Pulmonary artery endothelial cell (primary cell): ENCODE data around the gene TPD52L2. TPM values are rescaled to one million over a fixed set of nuclear protein-coding genes. Genes with fewer than 3 reads are reported as not detected.
"Not testable (repeated sequence)": the region's sequence is repeated elsewhere in the genome, so short reads cannot be mapped to it uniquely, and the experiment has no call there.

Source experiments
- DNase-seq: peaks from one replicate; pipeline ENCODE4 v3.0.0-alpha.2; 2011; ENCODE audit warnings: low read depth, low spot score
- total RNA-seq: library from RNA; depleted of rRNA; stranded (reverse); fragments of >200 nt; gene quantifications from 2 replicates; pipeline ENCODE4 v1.2.3, GENCODE V29; 2014

TPD52L2 gene
- total RNA-seq, 1 donor from 2014 or later, result 139 TPM

- peak; percentile 68 for DNase-seq
These were observed 29.8 kb upstream of the TPD52L2 start for GRCh38 chr20:63835021-63835858.

- no peak for DNase-seq
These were observed 28.4 kb upstream of the TPD52L2 start for GRCh38 chr20:63836458-63837344.

DNA sequence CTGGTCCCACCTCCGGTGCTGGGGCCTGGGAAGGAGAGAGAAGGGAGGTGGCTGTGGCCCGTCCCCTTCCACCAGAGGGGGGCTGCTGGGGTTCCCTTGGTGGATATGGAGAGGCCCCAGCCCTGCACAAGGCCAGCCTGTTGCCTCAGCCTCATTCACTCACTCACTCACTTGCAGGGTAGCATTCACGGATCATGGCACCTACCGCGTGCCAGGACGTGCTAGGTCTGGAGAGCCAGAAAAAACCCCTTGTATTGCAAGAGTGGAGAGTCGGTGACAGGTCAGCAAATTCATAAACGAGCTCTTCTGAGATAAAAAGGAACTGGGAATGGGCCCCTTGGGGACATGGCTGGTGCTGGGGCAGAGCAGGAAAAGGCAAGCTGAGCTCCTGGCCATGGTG, 27.6 kb upstream of the TPD52L2 start:
- no peak for DNase-seq

DNA sequence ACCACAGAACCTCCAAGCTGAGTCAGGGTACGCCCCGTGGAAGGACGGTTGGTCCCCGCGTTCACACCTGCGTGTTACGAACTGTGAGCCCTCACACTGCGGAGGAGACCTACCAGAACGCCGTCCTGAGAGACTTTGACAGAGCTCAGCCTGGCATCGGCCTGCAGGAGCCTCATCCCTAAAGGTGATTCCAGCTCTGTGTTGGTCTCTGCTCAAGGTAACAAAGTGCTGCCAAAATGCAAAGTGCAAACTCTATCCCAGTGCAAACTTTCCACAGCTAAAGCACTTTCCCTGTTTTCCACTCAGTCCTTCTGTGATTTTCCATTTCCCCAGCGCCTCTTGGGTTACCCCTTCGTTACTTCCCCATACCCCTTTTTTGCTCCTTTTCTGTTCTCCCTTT, 25.4 kb upstream of the TPD52L2 start:
- no peak for DNase-seq

- DNase-seq, result no peak
These were observed 24.7 kb upstream of the TPD52L2 start for GRCh38 chr20:63840405-63840828.

- no peak for DNase-seq
These were observed 22.8 kb upstream of the TPD52L2 start for GRCh38 chr20:63842258-63842657.

DNA sequence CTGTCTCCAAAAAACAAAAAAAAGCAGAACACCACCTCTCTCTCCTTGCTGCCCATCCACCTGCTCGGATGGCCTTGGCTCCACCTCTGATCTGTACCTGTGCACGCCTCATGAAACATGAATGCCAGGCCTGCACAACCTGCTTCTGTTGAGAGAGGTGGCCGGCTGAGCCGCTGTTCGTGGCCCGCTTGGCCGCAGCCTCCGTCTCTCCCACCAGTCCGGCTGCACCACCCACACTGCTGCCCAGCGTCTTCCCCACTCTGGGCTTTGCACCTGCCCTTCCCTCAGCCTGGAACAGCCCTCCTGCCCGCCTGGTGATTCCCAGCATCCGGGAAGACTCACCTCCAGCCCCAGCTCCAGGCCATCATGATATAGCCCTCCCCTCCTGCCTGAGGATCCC, 21.8 kb upstream of the TPD52L2 start:
- DNase-seq, result no peak

DNA sequence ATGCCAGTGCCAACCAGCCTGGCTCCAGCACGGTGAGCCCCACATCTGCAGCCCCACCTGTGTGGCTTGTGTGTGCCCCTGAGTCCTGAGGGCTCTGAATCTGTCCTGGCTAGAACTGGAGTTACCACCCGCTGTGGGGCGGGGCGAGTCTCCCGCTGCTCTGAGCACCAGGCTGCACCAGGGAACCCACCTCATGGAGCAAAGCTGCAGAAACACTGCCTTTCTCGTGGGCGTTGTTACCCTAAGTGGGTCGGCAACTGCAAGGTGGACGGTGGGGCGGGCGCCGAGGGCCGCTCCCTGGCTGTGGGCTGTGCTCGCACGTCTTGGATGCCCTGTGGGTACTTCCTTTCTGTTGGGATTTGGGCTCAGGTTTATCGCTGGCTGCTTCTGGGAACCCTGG, 21.3 kb upstream of the TPD52L2 start:
- no peak for DNase-seq

DNA sequence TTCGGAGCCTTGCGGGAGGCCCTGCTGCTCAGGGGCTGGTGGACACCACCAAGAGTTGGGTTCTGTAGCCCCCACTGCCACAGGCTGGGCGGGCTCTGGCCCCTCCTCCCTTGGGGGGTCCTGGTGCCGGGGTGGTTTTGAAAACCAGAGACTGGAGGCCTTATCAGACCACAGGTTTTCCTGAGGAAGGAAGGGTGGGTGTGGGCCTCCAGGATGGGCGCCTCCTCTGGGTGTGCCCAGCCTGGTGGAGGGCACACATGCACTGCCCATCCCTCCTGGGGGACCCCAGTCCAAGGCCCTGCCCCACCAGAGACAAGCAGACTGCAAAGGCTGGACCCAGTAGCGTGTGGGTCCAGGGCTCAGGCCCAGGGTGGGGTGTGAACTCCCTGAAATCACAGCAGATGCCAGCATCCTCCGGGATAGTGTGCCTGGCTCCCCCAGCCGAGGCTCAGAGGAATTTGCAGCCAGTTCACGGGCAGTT, 20.5 kb upstream of the TPD52L2 start:
- DNase-seq, result no peak

- no peak for DNase-seq
These were observed 18.8 kb upstream of the TPD52L2 start for GRCh38 chr20:63846128-63846771.

DNA sequence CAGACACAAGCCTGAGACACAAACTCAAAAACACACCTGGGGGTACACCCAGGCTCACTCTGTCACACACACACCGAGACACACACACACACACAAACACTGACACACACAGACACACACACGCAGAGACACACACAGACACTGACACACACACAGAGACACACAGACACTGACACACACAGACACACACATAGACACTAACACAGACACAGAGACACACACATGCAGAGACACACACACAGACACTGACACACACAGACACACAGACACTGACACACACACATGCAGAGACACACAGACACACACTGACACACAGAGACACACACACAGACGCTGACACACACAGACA, 18.2 kb upstream of the TPD52L2 start:
- DNase-seq, result no peak

DNA sequence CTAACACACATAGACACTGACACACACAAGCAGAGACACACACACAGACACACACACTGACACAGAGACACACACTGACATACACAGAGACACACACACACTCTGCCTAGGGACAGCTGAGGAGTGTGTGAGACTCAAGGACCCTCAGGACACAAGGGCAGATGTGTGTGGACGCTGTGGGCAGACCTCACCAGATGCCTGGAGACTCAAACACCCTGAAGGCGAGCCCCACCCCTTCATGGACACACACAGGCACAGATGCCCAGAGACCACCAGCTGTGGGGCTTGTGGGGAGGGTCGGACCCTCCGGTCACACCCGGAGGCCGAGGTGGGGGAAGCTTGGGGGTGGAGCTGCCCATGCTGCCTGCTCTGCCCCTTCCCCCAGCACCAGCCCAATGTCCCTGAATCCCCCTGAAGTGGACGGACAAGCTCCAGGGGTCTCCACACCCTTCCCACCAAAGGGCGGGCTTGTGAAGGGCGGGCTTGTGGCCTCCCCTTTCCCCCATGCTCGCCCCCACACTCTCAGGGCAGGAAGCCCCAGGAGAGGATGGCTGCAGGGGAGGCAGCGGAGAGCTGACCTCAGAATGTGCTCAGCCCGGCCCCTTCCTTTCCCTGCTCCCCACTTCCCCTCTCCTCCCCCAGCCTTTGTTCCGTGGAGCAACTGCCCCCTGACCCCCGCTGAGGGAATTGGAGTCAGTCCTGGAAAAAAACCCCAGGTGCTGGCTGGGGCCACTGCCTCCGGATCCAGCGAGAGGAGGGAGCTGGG, 17.6 kb upstream of the TPD52L2 start:
- no peak for DNase-seq

- no peak for DNase-seq
These were observed 16.8 kb upstream of the TPD52L2 start for GRCh38 chr20:63848003-63848911.

DNA sequence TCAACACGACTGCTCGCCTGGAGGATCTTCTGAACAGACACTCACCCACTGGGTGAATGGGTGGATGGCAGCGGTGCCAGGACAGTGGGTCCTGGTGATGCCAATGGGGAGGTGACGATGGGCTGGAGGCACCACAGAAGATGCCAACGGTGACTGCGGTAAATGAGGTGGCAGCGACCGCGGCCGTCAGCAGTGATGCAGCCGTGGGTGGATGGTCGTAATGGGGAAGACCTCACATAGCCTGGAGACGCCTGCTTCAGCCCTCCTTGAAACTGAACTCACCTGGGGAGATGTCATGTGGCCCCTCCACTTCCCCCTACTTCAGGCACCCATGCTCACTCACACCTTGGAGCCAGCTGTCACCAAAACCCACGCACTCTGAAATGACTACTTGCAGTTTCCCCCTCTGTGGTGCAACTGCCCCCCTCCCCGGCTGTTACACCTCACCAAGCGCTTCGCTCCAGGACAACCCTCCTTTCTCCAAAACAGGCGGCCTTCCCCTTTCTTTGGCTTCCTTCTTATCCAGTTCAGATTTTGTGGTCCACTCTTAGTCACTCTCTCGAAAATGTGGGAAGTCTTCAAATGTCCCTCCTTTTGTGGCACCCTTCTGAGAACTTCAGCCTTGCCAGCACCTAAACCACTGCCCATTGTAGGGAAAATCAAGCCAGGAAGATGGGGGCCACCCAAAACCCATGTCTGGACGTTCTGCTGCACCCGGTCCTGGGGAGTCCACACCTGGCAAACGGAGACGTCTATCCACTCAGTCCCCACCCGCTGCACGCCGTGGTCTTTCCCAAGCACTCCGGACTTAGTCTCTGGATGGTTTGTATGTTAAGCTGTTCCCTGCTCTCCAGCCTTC, 14.2 kb upstream of the TPD52L2 start:
- no peak for DNase-seq

- DNase-seq, result not testable (repeated sequence)
These were observed 13.5 kb upstream of the TPD52L2 start for GRCh38 chr20:63851548-63851943.

DNA sequence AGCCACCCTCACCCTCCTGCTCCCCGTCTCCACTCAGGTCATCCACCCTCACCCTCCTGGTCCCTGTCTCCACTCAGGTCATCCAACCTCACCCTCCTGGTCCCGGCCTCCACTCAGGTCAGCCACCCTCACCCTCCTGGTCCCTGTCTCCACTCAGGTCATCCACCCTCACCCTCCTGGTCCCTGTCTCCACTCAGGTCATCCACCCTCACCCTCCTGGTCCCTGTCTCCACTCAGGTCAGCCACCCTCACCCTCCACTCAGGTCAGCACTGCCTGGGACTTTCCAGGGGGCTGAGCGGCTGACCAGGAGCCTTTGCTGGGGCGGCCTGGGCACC, 11.4 kb upstream of the TPD52L2 start:
- not testable (repeated sequence) for DNase-seq

DNA sequence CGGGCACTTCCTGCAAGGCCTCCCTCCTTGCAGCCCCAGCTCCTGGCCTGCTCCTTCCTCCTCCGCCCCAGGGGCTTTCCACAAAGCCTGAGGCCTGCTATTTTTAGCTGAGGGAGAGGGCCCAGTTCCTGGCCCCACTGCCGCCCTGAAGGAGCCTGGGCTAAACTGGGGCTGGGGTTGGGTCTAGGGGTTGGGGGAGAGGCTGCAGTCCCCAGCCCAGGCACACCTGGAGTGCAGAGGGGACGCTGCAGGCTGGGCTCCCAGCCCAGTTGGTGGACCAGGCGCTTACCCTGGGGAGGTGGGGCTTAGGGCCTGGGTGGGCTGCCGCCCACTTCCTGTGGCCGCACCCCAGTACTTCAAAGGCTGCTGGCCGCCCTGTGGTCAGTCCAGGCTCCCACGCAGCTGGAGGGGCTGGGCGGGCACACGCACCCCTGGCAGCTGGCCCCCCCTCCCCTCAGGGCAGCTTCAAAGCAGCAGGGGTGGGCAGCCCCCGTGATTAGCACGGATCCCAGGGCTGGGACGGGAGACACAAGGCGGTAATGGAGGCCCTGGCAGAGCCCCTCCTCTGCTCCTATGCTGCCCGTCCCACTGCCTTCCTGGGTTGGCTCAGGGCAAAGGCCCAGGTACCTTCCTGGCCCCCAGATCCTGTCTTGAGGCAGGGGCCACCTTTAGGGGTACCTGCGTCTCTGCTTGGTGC, 10.9 kb upstream of the TPD52L2 start:
- no peak for DNase-seq

DNA sequence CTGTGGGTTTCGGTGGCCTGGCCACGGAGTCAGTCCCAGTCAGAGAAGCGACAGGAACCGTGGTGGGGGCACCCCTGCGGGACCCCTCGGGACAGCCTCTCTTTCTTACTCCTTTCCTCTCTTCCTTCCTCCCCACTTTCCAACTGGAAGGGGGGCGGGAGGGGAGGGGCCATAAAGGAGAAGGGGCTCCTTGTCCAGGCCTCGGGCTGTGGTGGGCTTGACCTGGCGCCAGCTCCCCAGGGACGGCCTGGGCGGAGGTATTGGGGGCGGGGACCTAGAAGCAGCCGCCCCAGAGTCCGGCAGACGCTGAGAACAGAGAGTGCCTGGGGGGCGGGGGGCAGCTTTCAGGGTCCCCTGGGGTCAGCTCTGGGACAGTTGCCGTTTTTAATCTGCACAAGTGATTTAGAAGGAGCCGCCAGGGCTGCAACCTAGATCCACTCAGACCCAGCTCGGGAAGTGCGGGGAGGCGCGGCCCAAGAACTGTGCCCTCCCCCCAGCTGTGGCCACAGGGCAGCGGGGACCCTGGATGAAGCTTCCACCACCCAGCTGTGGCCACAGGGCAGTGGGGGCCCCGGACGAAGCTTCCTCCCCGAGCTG, 10.2 kb upstream of the TPD52L2 start:
- no peak for DNase-seq
